Measurements from ENCODE around the gene IL4. TPM values are rescaled to one million over a fixed set of nuclear protein-coding genes. Genes with fewer than 3 reads are reported as not detected.

Gene IL4
- total and polyA plus RNA-seq, 9 of the 15 experiments (the other 6 are each of a cell fraction or from before 2014, with no cell fraction given), result 0.22 to 0.62 TPM; not detected in 7

DNA sequence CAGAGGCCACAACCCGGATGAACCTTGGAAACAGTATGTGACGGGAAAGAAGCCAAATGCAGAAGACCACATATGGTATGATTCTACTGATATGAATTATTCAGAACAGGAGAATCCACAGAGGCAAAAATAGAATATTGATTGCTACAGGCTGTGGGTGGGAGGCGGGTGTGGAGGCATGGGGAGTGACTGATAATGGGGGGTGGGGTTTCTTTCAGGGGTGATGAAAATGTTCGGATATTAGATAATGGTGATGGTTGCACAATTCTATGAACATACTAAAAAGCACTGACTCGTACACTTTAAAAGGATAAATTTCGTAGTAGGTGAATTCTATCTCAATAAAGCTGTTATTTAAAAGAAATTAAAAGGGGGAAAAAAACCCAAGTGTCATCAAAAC lies 10.7 kb downstream of the IL4 start (continued):
- TF ChIP-seq, protein P1, sequence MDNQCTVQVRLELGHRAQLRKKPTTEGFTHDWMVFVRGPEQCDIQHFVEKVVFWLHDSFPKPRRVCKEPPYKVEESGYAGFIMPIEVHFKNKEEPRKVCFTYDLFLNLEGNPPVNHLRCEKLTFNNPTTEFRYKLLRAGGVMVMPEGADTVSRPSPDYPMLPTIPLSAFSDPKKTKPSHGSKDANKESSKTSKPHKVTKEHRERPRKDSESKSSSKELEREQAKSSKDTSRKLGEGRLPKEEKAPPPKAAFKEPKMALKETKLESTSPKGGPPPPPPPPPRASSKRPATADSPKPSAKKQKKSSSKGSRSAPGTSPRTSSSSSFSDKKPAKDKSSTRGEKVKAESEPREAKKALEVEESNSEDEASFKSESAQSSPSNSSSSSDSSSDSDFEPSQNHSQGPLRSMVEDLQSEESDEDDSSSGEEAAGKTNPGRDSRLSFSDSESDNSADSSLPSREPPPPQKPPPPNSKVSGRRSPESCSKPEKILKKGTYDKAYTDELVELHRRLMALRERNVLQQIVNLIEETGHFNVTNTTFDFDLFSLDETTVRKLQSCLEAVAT (IDR thresholded peaks at IDR 0.05), result no peak
- TF ChIP-seq MTF1 (CRISPR knock-in tag; IDR thresholded peaks at IDR 0.05; ENCODE audit: borderline replicate concordance), result no peak
- no peak for TF ChIP-seq ZNF239 (CRISPR knock-in tag; IDR thresholded peaks at IDR 0.05)
- TF ChIP-seq ZNF444 (CRISPR knock-in tag; IDR thresholded peaks at IDR 0.05), result no peak
- TF ChIP-seq PHF21A (IDR thresholded peaks at IDR 0.05; ENCODE audit: borderline replicate concordance, low read depth), result no peak
- no peak for TF ChIP-seq ZFP30 (CRISPR knock-in tag; IDR thresholded peaks at IDR 0.05; ENCODE audit: borderline replicate concordance)
- TF ChIP-seq ZNF77 (CRISPR knock-in tag; IDR thresholded peaks at IDR 0.05), result no peak
- TF ChIP-seq ZNF589 (CRISPR knock-in tag; IDR thresholded peaks at IDR 0.05; ENCODE audit: low read depth), result no peak
- no peak for TF ChIP-seq ZNF263 (CRISPR knock-in tag; IDR thresholded peaks at IDR 0.05; ENCODE audit: borderline replicate concordance)
- TF ChIP-seq, protein P2, sequence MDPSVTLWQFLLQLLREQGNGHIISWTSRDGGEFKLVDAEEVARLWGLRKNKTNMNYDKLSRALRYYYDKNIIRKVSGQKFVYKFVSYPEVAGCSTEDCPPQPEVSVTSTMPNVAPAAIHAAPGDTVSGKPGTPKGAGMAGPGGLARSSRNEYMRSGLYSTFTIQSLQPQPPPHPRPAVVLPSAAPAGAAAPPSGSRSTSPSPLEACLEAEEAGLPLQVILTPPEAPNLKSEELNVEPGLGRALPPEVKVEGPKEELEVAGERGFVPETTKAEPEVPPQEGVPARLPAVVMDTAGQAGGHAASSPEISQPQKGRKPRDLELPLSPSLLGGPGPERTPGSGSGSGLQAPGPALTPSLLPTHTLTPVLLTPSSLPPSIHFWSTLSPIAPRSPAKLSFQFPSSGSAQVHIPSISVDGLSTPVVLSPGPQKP (CRISPR knock-in tag; IDR thresholded peaks at IDR 0.05), result no peak
- TF ChIP-seq PHF20 (IDR thresholded peaks at IDR 0.05; ENCODE audit: partially characterized antibody), result no peak
- TF ChIP-seq RBM17 (IDR thresholded peaks at IDR 0.05; ENCODE audit: borderline replicate concordance, low read depth, low read length), result no peak
- TF ChIP-seq ZEB2 (IDR thresholded peaks at IDR 0.05), result no peak
- no peak for TF ChIP-seq PCBP2 (IDR thresholded peaks at IDR 0.05; ENCODE audit: low read depth, low read length, poor library complexity, severe bottlenecking)
- no peak for TF ChIP-seq HCFC1 (IDR thresholded peaks at IDR 0.05; ENCODE audit: low read depth, low read length)
- no peak for TF ChIP-seq RAD21 (CRISPR knock-in tag; conservative IDR thresholded peaks at IDR 0.05 in 1 of 2, IDR thresholded peaks at IDR 0.05 in 1 of 2)
- no peak for TF ChIP-seq IRF2 (CRISPR knock-in tag; IDR thresholded peaks at IDR 0.05)
- no peak for TF ChIP-seq NR4A1 (CRISPR knock-in tag; IDR thresholded peaks at IDR 0.05)
- no peak for TF ChIP-seq NR4A1 (tag; IDR thresholded peaks at IDR 0.05)
- no peak for TF ChIP-seq ZC3H8 (IDR thresholded peaks at IDR 0.05)
- TF ChIP-seq SOX6 (IDR thresholded peaks at IDR 0.05), result no peak
- no peak for TF ChIP-seq SRSF7 (optimal IDR thresholded peaks at IDR 0.05; ENCODE audit: low read depth, low read length)
- TF ChIP-seq CC2D1A (IDR thresholded peaks at IDR 0.05), result no peak
- TF ChIP-seq EP400 (IDR thresholded peaks at IDR 0.05), result no peak
- no peak for TF ChIP-seq ZNF121 (CRISPR knock-in tag; conservative IDR thresholded peaks at IDR 0.05)
- TF ChIP-seq MEF2D (tag; conservative IDR thresholded peaks at IDR 0.05; ENCODE audit: low read depth), result peak; percentile 92
- TF ChIP-seq POLR2H (tag; IDR thresholded peaks at IDR 0.05; ENCODE audit: low read depth), result no peak
- no peak for TF ChIP-seq MBD2 (IDR thresholded peaks at IDR 0.05; ENCODE audit: borderline replicate concordance, low read depth)
- TF ChIP-seq HNRNPL (IDR thresholded peaks at IDR 0.05; ENCODE audit: low read depth, low read length), result no peak
- TF ChIP-seq ZNF3 (CRISPR knock-in tag; IDR thresholded peaks at IDR 0.05), result no peak
- TF ChIP-seq SRSF9 (IDR thresholded peaks at IDR 0.05; ENCODE audit: borderline replicate concordance, low read depth, low read length), result no peak
- no peak for TF ChIP-seq RBM15 (IDR thresholded peaks at IDR 0.05; ENCODE audit: insufficient read depth, low read length)
- no peak for TF ChIP-seq NELFE (IDR thresholded peaks at IDR 0.05; ENCODE audit: insufficient read depth, insufficient read length)

All from K562 (cell line).